T-helper 1 cell treated with Interleukin-12 subunit alpha and Interleukin-12 subunit beta and Interleukin-4 antibody, amounts not matched to agents 30 ng/mL and 1 ng/mL, for 36 hours (primary cell): ENCODE data around the gene CRY1. TPM values are rescaled to one million over a fixed set of nuclear protein-coding genes. Genes with fewer than 3 reads are reported as not detected.

ENCODE experiments used
- intact Hi-C: fragments of 100-400 bp; cut with micrococcal nuclease; formaldehyde crosslinking; loops from one replicate; pipeline ENCODE4 v1.15.1; 2024
- total RNA-seq: library from RNA; stranded (reverse); gene quantifications from 2 replicates; pipeline ENCODE4 v1.2.3, GENCODE V29; 2022

CRY1 gene
- total RNA-seq, 1 donor from 2014 or later, result 10.1 TPM

- intact Hi-C loops, result no loop called here
These were observed 117.2 kb downstream of the CRY1 start for GRCh38 chr12:106975993-106976658.

GRCh38 chr12:106975098-106975497, 118.3 kb downstream of the CRY1 start:
- intact Hi-C loops, result no loop called here

- intact Hi-C loops, result no loop called here
These were observed 118.8 kb downstream of the CRY1 start for GRCh38 chr12:106974511-106974910.

GRCh38 chr12:106973545-106973944, 119.8 kb downstream of the CRY1 start:
- intact Hi-C loops, result no loop called here

- intact Hi-C loops, result no loop called here
These were observed 122.3 kb downstream of the CRY1 start for GRCh38 chr12:106971065-106971464.

- intact Hi-C loops, result no loop called here
These were observed 128.8 kb downstream of the CRY1 start for GRCh38 chr12:106964526-106964925.

GRCh38 chr12:106962286-106962685, 131.1 kb downstream of the CRY1 start:
- intact Hi-C loops, result no loop called here

GRCh38 chr12:106960443-106960842, 132.9 kb downstream of the CRY1 start:
- intact Hi-C loops, result no loop called here

- intact Hi-C loops, result loop anchor here (5.0 to 10.0 kb wide), 5 partner anchors 415 to 1605 kb away; partner anchors contain the start of genes CKAP4, ISCU, PRDM4 and PWP1
These were observed 135.8 kb downstream of the CRY1 start for GRCh38 chr12:106957583-106957982.

GRCh38 chr12:106956048-106956578, 137.2 kb downstream of the CRY1 start:
- intact Hi-C loops, result loop anchor here (1.0 to 10.0 kb wide), 8 partner anchors 137 to 1606 kb away; partner anchors contain the start of genes CKAP4, CRY1, ISCU and PRDM4

- intact Hi-C loops, result loop anchor here (1.0 to 10.0 kb wide), 14 partner anchors 32 to 1625 kb away; partner anchors contain the start of genes C12orf75, CKAP4, CRY1 and ISCU
These were observed 137.8 kb downstream of the CRY1 start, which contains the start of gene TMEM263 for GRCh38 chr12:106955377-106956047. TSS of gene TMEM263 (plus strand) at chr12:106955907. CDS start at chr12:106967117, 11,210 bp downstream.

- intact Hi-C loops, result loop anchor here (1.0 to 10.0 kb wide), 11 partner anchors 33 to 1624 kb away; partner anchors contain the start of genes C12orf75, CKAP4, ISCU and MTERF2
These were observed 138.6 kb downstream of the CRY1 start for GRCh38 chr12:106954462-106955376.

- intact Hi-C loops, result loop anchor here (2.0 to 10.0 kb wide), 2 partner anchors 709 to 1623 kb away; partner anchors contain the start of genes C12orf75 and CKAP4
These were observed 139.7 kb downstream of the CRY1 start for GRCh38 chr12:106953352-106954250.

- intact Hi-C loops, result loop anchor here (10.0 kb wide), 1 partner anchor 706 kb away; the partner anchor contains the start of gene CKAP4
These were observed 142.8 kb downstream of the CRY1 start for GRCh38 chr12:106950591-106950990.

GRCh38 chr12:106947461-106947860, 145.9 kb downstream of the CRY1 start:
- intact Hi-C loops, result no loop called here

GRCh38 chr12:106945261-106945851, 148.0 kb downstream of the CRY1 start:
- intact Hi-C loops, result no loop called here

GRCh38 chr12:106942775-106943174, 150.6 kb downstream of the CRY1 start:
- intact Hi-C loops, result no loop called here

GRCh38 chr12:106941481-106942156, 151.7 kb downstream of the CRY1 start:
- intact Hi-C loops, result no loop called here
